HepG2 (cell line): ENCODE measurements around the gene ZNF101. TPM values are rescaled to one million over a fixed set of nuclear protein-coding genes. Genes with fewer than 3 reads are reported as not detected.
"Not testable (repeated sequence)": the region's sequence is repeated elsewhere in the genome, so short reads cannot be mapped to it uniquely, and the experiment has no call there.

Experiments used
- ATAC-seq: fragments of 200-7000 bp; cut with Tn5 transposase; 3 replicates; pipeline ENCODE4 v1.9.1; 2020; ENCODE audit warnings: mild to moderate bottlenecking, moderate library complexity
- BruUV-seq: library from RNA; stranded (reverse); fragments of 400-500 nt; replicated peaks from 2 replicates; lab custom pipeline; 2021; lab: Mats Ljungman, UMichigan
- CTCF ChIA-PET: fragments of 300-600 bp; formaldehyde crosslinking; extraction: SDS; loops from one replicate; lab custom pipeline; 2021; ENCODE audit warnings: low total read pairs, inconsistent platforms, low intra/inter-chr PET ratio; lab: Yijun Ruan, JAX
- POLR2A ChIA-PET: fragments of 350-600 bp; sonication (Branson Sonifier 250); formaldehyde crosslinking; loops from one replicate; lab custom pipeline; 2020; ENCODE audit warnings: antibody characterized with exemption, inconsistent platforms; lab: Yijun Ruan, JAX
- DNase-seq: peaks from one replicate; pipeline ENCODE4 v3.0.0-alpha.2; 2015; ENCODE audit warnings: low spot score
- FAIRE-seq: peaks from 3 replicates; lab custom pipeline; 2011; peaks lifted over from hg19 to GRCh38; lab: Jason Lieb, UNC
- H2AFZ ChIP-seq: one replicate; pipeline ENCODE4 v1.6.1; 2011; ENCODE audit warnings: low read length, inconsistent platforms
- H3K27ac ChIP-seq: fragments of 300-600 bp; 3 replicates; pipeline ENCODE4 v1.8.0; 2011; ENCODE audit warnings: mixed run types, mild to moderate bottlenecking, mixed read lengths, low read length, inconsistent platforms; ENCODE audit not compliant: insufficient read depth; ENCODE audit errors: extremely low read length
- H3K27me3 ChIP-seq, 2 experiments: fragments of 200-600 bp in 1 of 2; 2 replicates in 1 of 2; 3 replicates in 1 of 2; pipeline versions ENCODE4 v1.6.0 to v1.8.0; 2011; ENCODE audit warnings: low read length in 2 of 2, mild to moderate bottlenecking in 2 of 2, moderate library complexity in 2 of 2, inconsistent platforms in 1 of 2; ENCODE audit not compliant: insufficient read depth in 2 of 2, control insufficient read depth in 1 of 2
- H3K36me3 ChIP-seq, 2 experiments: fragments of 200-600 bp in 1 of 2; replicated peaks in 1 of 2; 2 replicates in 1 of 2; 3 replicates in 1 of 2; pipeline versions ENCODE4 v1.5.1 to v1.8.0; 2011; ENCODE audit warnings: low read length in 2 of 2, inconsistent platforms in 1 of 2; ENCODE audit not compliant: insufficient read depth in 2 of 2, control insufficient read depth in 1 of 2
- H3K4me1 ChIP-seq: 2 replicates; pipeline ENCODE4 v1.5.1; 2012; ENCODE audit warnings: low read length, inconsistent platforms; ENCODE audit not compliant: insufficient read depth
- H3K4me2 ChIP-seq: 2 replicates; pipeline ENCODE4 v1.6.0; 2011; ENCODE audit warnings: low read depth, low read length, inconsistent platforms
- H3K4me3 ChIP-seq, 3 experiments: fragments of 200-600 bp in 1 of 3; sonication (generic), shearing (Covaris generic) in 1 of 3; replicated peaks in 1 of 3; 2 replicates each; pipeline ENCODE4 v1.5.1; 2011 to 2016; ENCODE audit warnings: low read length in 3 of 3, inconsistent platforms in 2 of 3, low read depth in 2 of 3, mild to moderate bottlenecking in 2 of 3, control low read depth in 1 of 3, mixed read lengths in 1 of 3; ENCODE audit not compliant: insufficient read depth in 1 of 3
- H3K79me2 ChIP-seq: one replicate; pipeline ENCODE4 v1.6.1; 2011; ENCODE audit warnings: low read length, inconsistent platforms; ENCODE audit not compliant: insufficient read depth
- H3K9ac ChIP-seq: 2 replicates; pipeline ENCODE4 v1.6.0; 2011; ENCODE audit warnings: mild to moderate bottlenecking, low read depth, low read length, inconsistent platforms; ENCODE audit not compliant: insufficient read depth
- H3K9me3 ChIP-seq: 2 replicates; pipeline ENCODE4 v1.5.1; 2012; ENCODE audit warnings: mild to moderate bottlenecking, low read length
- H4K20me1 ChIP-seq: 2 replicates; pipeline ENCODE4 v1.6.0; 2011; ENCODE audit warnings: inconsistent platforms, mild to moderate bottlenecking, low read length, moderate library complexity; ENCODE audit not compliant: insufficient read depth
- CBX5 ChIP-seq: sonication (generic); formaldehyde crosslinking; IDR thresholded peaks from 2 replicates; pipeline ENCODE4 v1.4.0; 2020; ENCODE audit warnings: missing genetic modification reagents, borderline replicate concordance
- ELF1 ChIP-seq: sonication (generic); formaldehyde crosslinking; IDR thresholded peaks from 2 replicates; pipeline ENCODE4 v1.4.0; 2020; ENCODE audit warnings: missing genetic modification reagents
- HNF4G ChIP-seq, 2 experiments: sonication (generic) in 1 of 2; formaldehyde crosslinking in 1 of 2; IDR thresholded peaks; 2 replicates each; pipeline versions ENCODE4 v1.4.0 to v1.6.1; 2011 to 2020; ENCODE audit warnings: borderline replicate concordance in 2 of 2, low read depth in 2 of 2, mild to moderate bottlenecking in 2 of 2, low read length in 1 of 2, missing genetic modification reagents in 1 of 2, moderate library complexity in 1 of 2
- PRPF4 ChIP-seq: fragments of 200-400 bp; formaldehyde crosslinking; IDR thresholded peaks from 2 replicates; pipeline ENCODE4 v1.6.1; 2016; ENCODE audit warnings: low read length, low read depth; ENCODE audit not compliant: poor library complexity, severe bottlenecking
- ZFX ChIP-seq: sonication (generic); formaldehyde crosslinking; IDR thresholded peaks from 2 replicates; pipeline ENCODE4 v1.4.0; 2020; ENCODE audit warnings: mild to moderate bottlenecking, low read depth, missing genetic modification reagents, moderate library complexity
- ZFY ChIP-seq: sonication (generic); formaldehyde crosslinking; IDR thresholded peaks from 2 replicates; pipeline ENCODE4 v1.4.0; 2020; ENCODE audit warnings: missing genetic modification reagents
- ZNF264 ChIP-seq: sonication (generic); formaldehyde crosslinking; IDR thresholded peaks from 2 replicates; pipeline ENCODE4 v1.4.0; 2020; ENCODE audit warnings: missing genetic modification reagents
- ZNF280D ChIP-seq: sonication (generic); formaldehyde crosslinking; IDR thresholded peaks from 2 replicates; pipeline ENCODE4 v1.5.1; 2020; ENCODE audit warnings: mild to moderate bottlenecking, missing genetic modification reagents
- ZNF362 ChIP-seq: sonication (generic); formaldehyde crosslinking; IDR thresholded peaks from 2 replicates; pipeline ENCODE4 v1.4.0; 2020; ENCODE audit warnings: missing genetic modification reagents, mild to moderate bottlenecking, borderline replicate concordance
- ZNF430 ChIP-seq: sonication (generic); formaldehyde crosslinking; IDR thresholded peaks from 2 replicates; pipeline ENCODE4 v1.9.0; 2021; ENCODE audit warnings: mild to moderate bottlenecking, missing genetic modification reagents
- ZNF768 ChIP-seq: sonication (generic); formaldehyde crosslinking; IDR thresholded peaks from 2 replicates; pipeline ENCODE4 v1.4.0; 2020; ENCODE audit warnings: missing genetic modification reagents
- WGBS: methylation state at CpG from one replicate; pipeline ENCODE4 v1.1.6; 2017; ENCODE audit warnings: low lambda C conversion rate; 5-methylcytosine and 5-hydroxymethylcytosine counted together
- in situ Hi-C: cut with HindIII; loops from 2 replicates; pipeline ENCODE4 v1.10.0; 2017; ENCODE audit warnings: low pct_unique_long_range_greater_than_20kb; ENCODE audit not compliant: extremely low pct_ligation_motif_present
- intact Hi-C: fragments of 100-400 bp; cut with micrococcal nuclease; formaldehyde crosslinking; loops from one replicate; pipeline ENCODE4 v1.10.0; 2022; ENCODE audit not compliant: unreplicated experiment
- polyA plus RNA-seq, 8 experiments: library from polyadenylated mRNA; depleted of rRNA in 3 of 8; stranded (reverse) in 7 of 8; unstranded in 1 of 8; fragments of >200 nt; fragmentation: Illumina TruSeq in 4 of 8; extraction: Trizol in 4 of 8; gene quantifications; 2 replicates each; pipeline versions ENCODE4 v1.2.1 to v1.2.3, GENCODE V29; 2011 to 2016; ENCODE audit warnings: low read depth in 4 of 8, missing spikeins in 1 of 8, mixed read lengths in 1 of 8; ENCODE audit not compliant: insufficient read depth in 1 of 8
- total RNA-seq, 5 experiments: library from RNA; depleted of rRNA; stranded (reverse); fragments of >200 nt; fragmentation: Illumina TruSeq; extraction: Trizol; gene quantifications; 2 replicates each; pipeline ENCODE4 v1.2.3, GENCODE V29; 2016; ENCODE audit warnings: low read depth in 1 of 5

The ZNF101 gene
- total and polyA plus RNA-seq, 2 of the 13 experiments (the other 11 are each of a cell fraction or from before 2014, with no cell fraction given): 12.9 to 28.9 TPM

- H3K4me3 ChIP-seq, in situ Hi-C loops, FAIRE-seq, H3K4me1 ChIP-seq, H3K79me2 ChIP-seq, H3K4me2 ChIP-seq, ATAC-seq, intact Hi-C loops, H3K9me3 ChIP-seq, H3K27ac ChIP-seq, H3K36me3 ChIP-seq, H3K9ac ChIP-seq, H2AFZ ChIP-seq, H3K27me3 ChIP-seq, CTCF ChIA-PET, DNase-seq, H4K20me1 ChIP-seq, BruUV-seq, POLR2A ChIA-PET: not testable (repeated sequence)
- 0% methylated on average over 1 of the region's 1 CpG for WGBS
These were observed 31.9 kb downstream of the ZNF101 start for GRCh38 chr19:19700493-19700892.

- FAIRE-seq (no peak), ATAC-seq (peak; percentile 82), DNase-seq (peak; percentile 10)
- Histone ChIP-seq H3K4me1 (peaks cover 6% of the 10 kb centered on the region; the same call in 1 of the 2 replicates), H3K4me3 (no peak overlapping the region), H3K9ac (no peak overlapping the region), H4K20me1 (no peaks in the 10 kb centered on the region), H3K9me3 (peaks cover 41% of the 10 kb centered on the region), H3K36me3 (no peaks in the 10 kb centered on the region; a peak in 1 of 5 replicates), H2AFZ (no peak overlapping the region), H3K4me2 (no peak overlapping the region), H3K27me3 (no peaks in the 10 kb centered on the region), H3K27ac (no peak overlapping the region), H3K79me2 (no peaks in the 10 kb centered on the region)
- in situ Hi-C loops: no loop called here
- no TSS peak for BruUV-seq
- POLR2A ChIA-PET: no interaction called here
- intact Hi-C loops: no loop called here
- 44% methylated on average over 6 of the region's 6 CpGs for WGBS
- CTCF ChIA-PET: no interaction called here
- TF ChIP-seq ZNF768 (peak; percentile 87), ZNF362 (CRISPR knock-in tag) (peak; percentile 24; the same call in 1 of the 2 replicates), ZFY (CRISPR knock-in tag) (peak; percentile 37; the same call in 1 of the 2 replicates), ZNF264 (peak; percentile 100), CBX5 (0 out of 2 replicates have a peak, but pooled peaks have one; percentile 36), PRPF4 (no peak), ZFX (peak; percentile 69), HNF4G (IDR thresholded peaks at IDR 0.05; ENCODE audit: borderline replicate concordance, low read depth, low read length) (peak; percentile 50), HNF4G (CRISPR knock-in tag; IDR thresholded peaks at IDR 0.05; ENCODE audit: borderline replicate concordance, low read depth) (no peak; the same call in 1 of the 2 replicates), ZNF430 (CRISPR knock-in tag) (peak; percentile 38; the same call in 1 of the 2 replicates), ELF1 (CRISPR knock-in tag) (peak; percentile 54), ZNF280D (no peak)
These were observed 36.2 kb downstream of the ZNF101 start for GRCh38 chr19:19704836-19705235.
